Measurements from ENCODE around the gene PCDHB8.
"Not testable (repeated sequence)": the region's sequence is repeated elsewhere in the genome, so short reads cannot be mapped to it uniquely, and the experiment has no call there.

- not testable (repeated sequence) for TF ChIP-seq PATZ1 (CRISPR knock-in tag; IDR thresholded peaks at IDR 0.05; ENCODE audit: borderline replicate concordance); ZFP30 (CRISPR knock-in tag; IDR thresholded peaks at IDR 0.05); TCF4 (CRISPR knock-in tag; IDR thresholded peaks at IDR 0.05; ENCODE audit: borderline replicate concordance); ZFP3 (CRISPR knock-in tag; IDR thresholded peaks at IDR 0.05); OSR1 (CRISPR knock-in tag; IDR thresholded peaks at IDR 0.05); CREB5 (CRISPR knock-in tag; IDR thresholded peaks at IDR 0.05; ENCODE audit: low read depth); BACH2 (CRISPR knock-in tag; IDR thresholded peaks at IDR 0.05; ENCODE audit: borderline replicate concordance); ARNTL (CRISPR knock-in tag; IDR thresholded peaks at IDR 0.05; ENCODE audit: borderline replicate concordance, low read depth); ZC3H10 (CRISPR knock-in tag; IDR thresholded peaks at IDR 0.05); RARB (CRISPR knock-in tag; IDR thresholded peaks at IDR 0.05)
These were observed 23.5 kb downstream of the PCDHB8 start for GRCh38 chr5:141201126-141201525.

Data from SK-N-SH treated with all-trans-retinoic acid at 6 μM for 48 hours (cell line).